HK-2 (cell line): Measurements from ENCODE around the gene NKX6-2.

ENCODE experiments used
- DNase-seq: peaks from one replicate; pipeline ENCODE4 v3.0.0-alpha.2; 2018; ENCODE audit not compliant: unreplicated experiment

Gene NKX6-2

GRCh38 chr10:132738454-132739224, 47.3 kb downstream of the NKX6-2 start:
- DNase-seq: no peak

- DNase-seq: no peak
These were observed 48.4 kb downstream of the NKX6-2 start for GRCh38 chr10:132737390-132738048.

- DNase-seq: no peak
These were observed 50.0 kb downstream of the NKX6-2 start for GRCh38 chr10:132735923-132736391.

- DNase-seq: no peak
These were observed 50.6 kb downstream of the NKX6-2 start for GRCh38 chr10:132735341-132735775.

- no peak for DNase-seq
These were observed 52.0 kb downstream of the NKX6-2 start for GRCh38 chr10:132733926-132734325.
